Parathyroid adenoma (tissue), 2 donors: ENCODE data around the gene ITLN1.
"Not testable (repeated sequence)": the region's sequence is repeated elsewhere in the genome, so short reads cannot be mapped to it uniquely, and the experiment has no call there.

ENCODE experiments used
- H2AFZ ChIP-seq: fragments of 300-600 bp; sonication (generic); one replicate; pipeline ENCODE4 v1.7.0; 2017; ENCODE audit warnings: antibody characterized with exemption, mild to moderate bottlenecking
- H3K27ac ChIP-seq: fragments of 300-600 bp; sonication (generic); one replicate; pipeline ENCODE4 v1.7.0; 2017
- H3K27me3 ChIP-seq: fragments of 300-600 bp; sonication (generic); one replicate; pipeline ENCODE4 v1.7.0; 2017; ENCODE audit warnings: low read length; ENCODE audit not compliant: control insufficient read depth, insufficient read depth
- H3K36me3 ChIP-seq: fragments of 300-600 bp; sonication (generic); one replicate; pipeline ENCODE4 v1.7.0; 2017; ENCODE audit warnings: low read length; ENCODE audit not compliant: control insufficient read depth, insufficient read depth
- H3K4me1 ChIP-seq: fragments of 300-600 bp; sonication (generic); one replicate; pipeline ENCODE4 v1.7.0; 2017; ENCODE audit warnings: control low read depth
- H3K4me2 ChIP-seq: fragments of 300-600 bp; sonication (generic); one replicate; pipeline ENCODE4 v1.7.0; 2017; ENCODE audit warnings: low read length
- H3K4me3 ChIP-seq: fragments of 300-600 bp; sonication (generic); one replicate; pipeline ENCODE4 v1.7.0; 2017; ENCODE audit warnings: low read depth, low read length
- H3K79me2 ChIP-seq: fragments of 300-600 bp; sonication (generic); one replicate; pipeline ENCODE4 v1.7.0; 2017; ENCODE audit warnings: control low read depth
- H3K9ac ChIP-seq: fragments of 300-600 bp; sonication (generic); one replicate; pipeline ENCODE4 v1.7.0; 2017; ENCODE audit warnings: mild to moderate bottlenecking
- H3K9me3 ChIP-seq: fragments of 300-600 bp; sonication (generic); one replicate; pipeline ENCODE4 v1.7.0; 2017; ENCODE audit warnings: low read length; ENCODE audit not compliant: control insufficient read depth
- CTCF ChIP-seq: fragments of 300-600 bp; sonication (generic); IDR thresholded peaks from one replicate; pipeline ENCODE4 v1.7.0; 2017; ENCODE audit warnings: antibody characterized with exemption, mild to moderate bottlenecking
- donor health status: primary hyperparathyroidism.

ITLN1 gene

GRCh38 chr1:160880216-160880615 is 4.8 kb downstream of the ITLN1 start:
- no peaks in the 10 kb centered on the region for H3K36me3 ChIP-seq
- TF ChIP-seq CTCF: no peak
- H3K9ac ChIP-seq: no peak overlapping the region
- H3K79me2 ChIP-seq: no peaks in the 10 kb centered on the region
- H3K9me3 ChIP-seq: no peaks in the 10 kb centered on the region
- no peak overlapping the region for H2AFZ ChIP-seq
- no peak overlapping the region for H3K4me3 ChIP-seq
- no peaks in the 10 kb centered on the region for H3K4me1 ChIP-seq
- H3K4me2 ChIP-seq: no peak overlapping the region
- H3K27me3 ChIP-seq: no peaks in the 10 kb centered on the region
- no peak overlapping the region for H3K27ac ChIP-seq

- no peak overlapping the region for H3K9ac ChIP-seq
- no peaks in the 10 kb centered on the region for H3K27me3 ChIP-seq
- H3K36me3 ChIP-seq: no peaks in the 10 kb centered on the region
- no peaks in the 10 kb centered on the region for H3K79me2 ChIP-seq
- TF ChIP-seq CTCF: no peak
- H3K4me1 ChIP-seq: no peaks in the 10 kb centered on the region
- no peak overlapping the region for H3K4me2 ChIP-seq
- no peak overlapping the region for H3K4me3 ChIP-seq
- H3K9me3 ChIP-seq: no peaks in the 10 kb centered on the region
- no peak overlapping the region for H3K27ac ChIP-seq
- no peak overlapping the region for H2AFZ ChIP-seq
Measured at GRCh38 chr1:160879056-160879455, 5.9 kb downstream of the ITLN1 start.

- no peaks in the 10 kb centered on the region for H3K9me3 ChIP-seq
- H2AFZ ChIP-seq: no peak overlapping the region
- no peaks in the 10 kb centered on the region for H3K79me2 ChIP-seq
- H3K27ac ChIP-seq: no peak overlapping the region
- H3K4me1 ChIP-seq: no peaks in the 10 kb centered on the region
- no peak overlapping the region for H3K4me3 ChIP-seq
- H3K27me3 ChIP-seq: no peaks in the 10 kb centered on the region
- H3K36me3 ChIP-seq: no peaks in the 10 kb centered on the region
- no peak overlapping the region for H3K4me2 ChIP-seq
- no peak for TF ChIP-seq CTCF
- no peak overlapping the region for H3K9ac ChIP-seq
Measured at GRCh38 chr1:160877221-160877620, 7.8 kb downstream of the ITLN1 start.

GRCh38 chr1:160876311-160876710 is 8.7 kb downstream of the ITLN1 start:
- Histone ChIP-seq H3K4me1 (no peaks in the 10 kb centered on the region), H3K27me3 (no peaks in the 10 kb centered on the region), H3K9me3 (no peaks in the 10 kb centered on the region), H2AFZ (no peak overlapping the region), H3K36me3 (no peaks in the 10 kb centered on the region), H3K9ac (no peak overlapping the region), H3K4me3 (no peak overlapping the region), H3K79me2 (no peaks in the 10 kb centered on the region), H3K27ac (no peak overlapping the region), H3K4me2 (no peak overlapping the region)
- TF ChIP-seq CTCF: no peak

- H3K4me3 ChIP-seq, H3K27me3 ChIP-seq, H3K4me2 ChIP-seq, H3K27ac ChIP-seq, H2AFZ ChIP-seq, H3K36me3 ChIP-seq, H3K9ac ChIP-seq, H3K79me2 ChIP-seq, H3K9me3 ChIP-seq, H3K4me1 ChIP-seq: not testable (repeated sequence)
Measured at GRCh38 chr1:160875591-160875990, 9.4 kb downstream of the ITLN1 start.
